NCI-H2029 treated with DMSO at 0.1 percent for 48 hours (cell line): ENCODE data around the gene CDT1.
A peak's percentile ranks its signal among the peaks of the same experiment; 100 is the strongest.

ENCODE experiments used
- DNase-seq: peaks from one replicate; lab custom pipeline; 2025; lab: John Stamatoyannopoulos, UW

The CDT1 gene

GRCh38 chr16:88856828-88857727 lies 53.5 kb downstream of the CDT1 start, which contains the start of the genes GALNS and TRAPPC2L:
TSS of gene GALNS (minus strand) at chr16:88856947. CDS start at chr16:88856877, 70 bp downstream.
TSS of gene TRAPPC2L (plus strand) at chr16:88857127. CDS start at chr16:88857151, 24 bp downstream.
- peak; percentile 29 for DNase-seq

- DNase-seq: no peak
Measured at GRCh38 chr16:88857728-88858339, 54.2 kb downstream of the CDT1 start.
